NB4 (cell line): ENCODE results near the gene CFAP91.

Source experiments
- CTCF ChIP-seq: IDR thresholded peaks from one replicate; pipeline ENCODE4 v1.5.1; 2012; ENCODE audit warnings: low read depth, low read length
- MYC ChIP-seq: IDR thresholded peaks from 2 replicates; pipeline ENCODE4 v1.6.1; 2011; ENCODE audit warnings: low read depth, low read length
- POLR2A ChIP-seq: IDR thresholded peaks from 2 replicates; pipeline ENCODE4 v1.6.1; 2011; ENCODE audit warnings: mild to moderate bottlenecking; ENCODE audit not compliant: insufficient read length; ENCODE audit errors: extremely low read depth

- TF ChIP-seq CTCF (no peak), POLR2A (no peak), MYC (no peak)
Measured at GRCh38 chr3:119700269-119700919, 2.4 kb upstream of the CFAP91 start.
